ENCODE data around the gene NOP16. TPM values are rescaled to one million over a fixed set of nuclear protein-coding genes. Genes with fewer than 3 reads are reported as not detected.

The NOP16 gene
- total and polyA plus RNA-seq, 2 of the 13 experiments (the other 11 are each of a cell fraction or from before 2014, with no cell fraction given) = 43.3 to 48.4 TPM

DNA sequence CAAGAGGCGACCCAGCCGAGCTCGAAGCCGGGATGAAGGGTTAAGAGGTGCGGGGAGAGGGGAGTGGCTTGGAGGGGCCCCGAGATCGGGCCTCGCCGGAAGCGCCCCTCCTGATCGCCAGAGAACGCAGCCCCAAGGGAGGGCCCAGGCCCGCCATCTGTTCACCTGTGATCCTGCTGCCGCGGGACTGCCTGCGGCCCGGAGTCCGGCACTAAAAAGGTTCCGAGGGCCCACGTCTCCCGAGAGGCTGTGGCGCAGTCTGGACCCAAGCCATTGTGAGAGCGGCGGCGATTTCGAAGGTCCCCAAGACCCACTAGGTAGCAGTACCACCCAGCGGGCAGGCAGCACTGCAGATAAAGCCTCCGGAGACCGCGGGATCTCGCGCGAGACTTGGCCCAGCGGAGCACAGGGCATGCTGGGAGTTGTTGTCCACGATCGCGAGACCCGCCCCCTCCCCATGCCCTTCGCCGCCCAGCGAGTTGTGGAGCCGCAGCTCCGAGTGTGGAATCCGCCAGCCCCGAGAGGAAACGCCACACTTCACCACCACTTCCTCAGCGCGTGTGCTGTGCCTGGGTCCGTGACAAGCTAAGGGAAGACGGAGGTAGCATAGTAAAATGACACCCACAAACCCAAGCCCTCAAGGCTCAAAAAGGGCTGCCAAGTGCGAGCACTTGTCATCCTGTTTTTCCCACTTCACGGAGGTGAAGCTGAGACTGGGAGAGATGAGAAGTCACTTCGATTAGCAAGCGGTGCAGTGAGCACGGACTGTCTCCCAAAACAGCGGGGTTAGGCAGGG is 26.8 kb downstream of the NOP16 start, which contains the start of gene KIAA1191 (continued):
- peak; percentile 98 for TF ChIP-seq POLR2G (IDR thresholded peaks at IDR 0.05; ENCODE audit: low read depth, low read length)
- TF ChIP-seq SUZ12 (IDR thresholded peaks at IDR 0.05; ENCODE audit: low read depth, low read length) = peak; percentile 65
- peak; percentile 76 for TF ChIP-seq PHF20 (CRISPR knock-in tag; IDR thresholded peaks at IDR 0.05)
- peak; percentile 69 for TF ChIP-seq MAX (IDR thresholded peaks at IDR 0.05)
- TF ChIP-seq POGZ (CRISPR knock-in tag; IDR thresholded peaks at IDR 0.05) = peak; percentile 77
- peak; percentile 83; the same call in 1 of the 2 replicates for TF ChIP-seq IRF9 (CRISPR knock-in tag; IDR thresholded peaks at IDR 0.05; ENCODE audit: borderline replicate concordance)
- peak; percentile 95; the same call in 1 of the 2 replicates for TF ChIP-seq CBX5 (CRISPR knock-in tag; IDR thresholded peaks at IDR 0.05; ENCODE audit: borderline replicate concordance)
- TF ChIP-seq MTA1 (CRISPR knock-in tag; IDR thresholded peaks at IDR 0.05; ENCODE audit: borderline replicate concordance) = peak; percentile 71; the same call in 1 of the 2 replicates
- 0 out of 2 replicates have a peak, but pooled peaks have one; percentile 42 for TF ChIP-seq JUN (CRISPR knock-in tag; IDR thresholded peaks at IDR 0.05)
- no peak for TF ChIP-seq FOXK2 (IDR thresholded peaks at IDR 0.05)
- peak; percentile 82; the same call in 1 of the 2 replicates for TF ChIP-seq ZNF44 (CRISPR knock-in tag; IDR thresholded peaks at IDR 0.05)
- TF ChIP-seq KLF9 (CRISPR knock-in tag; IDR thresholded peaks at IDR 0.05; ENCODE audit: low read depth) = 0 out of 2 replicates have a peak, but pooled peaks have one; percentile 57
- TF ChIP-seq SALL1 (CRISPR knock-in tag; IDR thresholded peaks at IDR 0.05) = peak; percentile 86; the same call in 1 of the 2 replicates
- TF ChIP-seq, protein P1, sequence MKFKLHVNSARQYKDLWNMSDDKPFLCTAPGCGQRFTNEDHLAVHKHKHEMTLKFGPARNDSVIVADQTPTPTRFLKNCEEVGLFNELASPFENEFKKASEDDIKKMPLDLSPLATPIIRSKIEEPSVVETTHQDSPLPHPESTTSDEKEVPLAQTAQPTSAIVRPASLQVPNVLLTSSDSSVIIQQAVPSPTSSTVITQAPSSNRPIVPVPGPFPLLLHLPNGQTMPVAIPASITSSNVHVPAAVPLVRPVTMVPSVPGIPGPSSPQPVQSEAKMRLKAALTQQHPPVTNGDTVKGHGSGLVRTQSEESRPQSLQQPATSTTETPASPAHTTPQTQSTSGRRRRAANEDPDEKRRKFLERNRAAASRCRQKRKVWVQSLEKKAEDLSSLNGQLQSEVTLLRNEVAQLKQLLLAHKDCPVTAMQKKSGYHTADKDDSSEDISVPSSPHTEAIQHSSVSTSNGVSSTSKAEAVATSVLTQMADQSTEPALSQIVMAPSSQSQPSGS (CRISPR knock-in tag; IDR thresholded peaks at IDR 0.05) = peak; percentile 83
- peak; percentile 84; the same call in 1 of the 2 replicates for TF ChIP-seq ZNF616 (CRISPR knock-in tag; IDR thresholded peaks at IDR 0.05; ENCODE audit: low read depth)
- no peak for TF ChIP-seq ZNF432 (CRISPR knock-in tag; IDR thresholded peaks at IDR 0.05; ENCODE audit: borderline replicate concordance)
- TF ChIP-seq HOXD1 (CRISPR knock-in tag; IDR thresholded peaks at IDR 0.05) = peak; percentile 52; the same call in 1 of the 2 replicates
- 0 out of 2 replicates have a peak, but pooled peaks have one; percentile 39 for TF ChIP-seq ZNF20 (CRISPR knock-in tag; IDR thresholded peaks at IDR 0.05)
- TF ChIP-seq MEIS1 (CRISPR knock-in tag; IDR thresholded peaks at IDR 0.05; ENCODE audit: borderline replicate concordance) = 0 out of 2 replicates have a peak, but pooled peaks have one; percentile 34
- peak; percentile 69 for TF ChIP-seq ZNF749 (CRISPR knock-in tag; IDR thresholded peaks at IDR 0.05; ENCODE audit: borderline replicate concordance)
- peak; percentile 60; the same call in 1 of the 2 replicates for TF ChIP-seq ZKSCAN5 (CRISPR knock-in tag; IDR thresholded peaks at IDR 0.05)
- TF ChIP-seq ZKSCAN8 (CRISPR knock-in tag; IDR thresholded peaks at IDR 0.05; ENCODE audit: borderline replicate concordance) = peak; percentile 73; the same call in 1 of the 2 replicates
- peak; percentile 91 for TF ChIP-seq ZNF605 (CRISPR knock-in tag; IDR thresholded peaks at IDR 0.05)
- 0 out of 2 replicates have a peak, but pooled peaks have one; percentile 2 for TF ChIP-seq ZMYM3 (CRISPR knock-in tag; IDR thresholded peaks at IDR 0.05)
- peak; percentile 44 for TF ChIP-seq STAG1 (CRISPR knock-in tag; IDR thresholded peaks at IDR 0.05)
- TF ChIP-seq KLF15 (CRISPR knock-in tag; IDR thresholded peaks at IDR 0.05; ENCODE audit: borderline replicate concordance) = peak; percentile 84; the same call in 1 of the 2 replicates
- TF ChIP-seq NCOA2 (CRISPR knock-in tag; IDR thresholded peaks at IDR 0.05) = peak; percentile 65
- TF ChIP-seq FOXC1 (CRISPR knock-in tag; IDR thresholded peaks at IDR 0.05; ENCODE audit: borderline replicate concordance) = peak; percentile 68; the same call in 1 of the 2 replicates
- peak; percentile 77 for TF ChIP-seq ZNF580 (CRISPR knock-in tag; IDR thresholded peaks at IDR 0.05; ENCODE audit: borderline replicate concordance, low read depth)
